GM21786 (cell line): ENCODE data around the gene RBPJ.
"Not testable (repeated sequence)": the region's sequence is repeated elsewhere in the genome, so short reads cannot be mapped to it uniquely, and the experiment has no call there.

ENCODE experiments used
- ATAC-seq: cut with Tn5 transposase; IDR thresholded peaks from one replicate; pipeline ENCODE4 v1.9.1; 2021; ENCODE audit not compliant: unreplicated experiment

Gene RBPJ

DNA sequence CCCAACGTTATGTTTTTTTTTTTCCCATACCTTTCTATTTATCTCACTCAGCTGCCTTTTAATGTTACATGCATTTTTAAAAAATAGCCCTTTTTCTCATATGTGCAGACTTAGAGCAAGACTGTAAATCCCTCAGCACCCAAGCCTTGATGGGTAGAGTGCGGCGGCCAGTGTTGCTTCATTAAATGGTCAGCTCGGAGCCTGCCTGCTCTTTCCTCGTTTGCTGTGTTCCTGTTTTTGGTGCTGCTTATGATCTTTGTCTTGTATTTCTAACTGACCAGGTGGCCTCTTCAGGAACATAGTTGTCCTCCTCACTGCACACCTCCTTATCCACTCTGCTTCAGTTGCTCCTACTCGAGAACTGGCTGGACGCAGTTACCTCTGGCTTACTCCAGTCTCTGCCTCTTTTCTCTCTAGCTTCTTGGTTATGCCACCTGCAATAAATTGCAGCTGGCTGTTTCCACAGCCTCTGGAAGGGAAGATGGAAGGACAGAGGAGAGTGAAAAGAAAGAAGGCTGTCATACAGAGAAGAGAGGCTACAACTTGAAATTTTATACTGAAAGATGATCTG is 10.7 kb downstream of the RBPJ start:
- ATAC-seq = no peak

- ATAC-seq = no peak
These were observed 13.6 kb downstream of the RBPJ start for GRCh38 chr4:26334366-26334765.

DNA sequence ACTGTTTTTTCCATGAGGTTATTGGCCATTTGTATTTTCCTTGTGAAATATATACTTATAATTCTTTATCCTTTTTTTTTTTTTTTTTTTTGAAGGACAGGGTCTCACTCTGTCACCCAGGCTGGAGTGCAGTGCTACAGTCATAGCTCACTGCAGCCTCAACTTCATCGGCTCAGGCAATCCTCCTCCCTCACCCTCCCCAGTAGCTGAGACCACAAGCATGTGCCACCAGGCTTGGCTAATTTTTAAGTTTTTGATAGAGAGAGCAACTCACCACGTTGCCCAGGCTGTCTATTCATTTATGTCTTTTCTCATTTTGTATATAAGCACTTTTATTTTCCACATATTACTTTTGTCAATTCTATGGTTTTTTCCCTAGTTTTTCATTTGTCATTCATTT is 16.8 kb downstream of the RBPJ start:
- ATAC-seq = no peak

DNA sequence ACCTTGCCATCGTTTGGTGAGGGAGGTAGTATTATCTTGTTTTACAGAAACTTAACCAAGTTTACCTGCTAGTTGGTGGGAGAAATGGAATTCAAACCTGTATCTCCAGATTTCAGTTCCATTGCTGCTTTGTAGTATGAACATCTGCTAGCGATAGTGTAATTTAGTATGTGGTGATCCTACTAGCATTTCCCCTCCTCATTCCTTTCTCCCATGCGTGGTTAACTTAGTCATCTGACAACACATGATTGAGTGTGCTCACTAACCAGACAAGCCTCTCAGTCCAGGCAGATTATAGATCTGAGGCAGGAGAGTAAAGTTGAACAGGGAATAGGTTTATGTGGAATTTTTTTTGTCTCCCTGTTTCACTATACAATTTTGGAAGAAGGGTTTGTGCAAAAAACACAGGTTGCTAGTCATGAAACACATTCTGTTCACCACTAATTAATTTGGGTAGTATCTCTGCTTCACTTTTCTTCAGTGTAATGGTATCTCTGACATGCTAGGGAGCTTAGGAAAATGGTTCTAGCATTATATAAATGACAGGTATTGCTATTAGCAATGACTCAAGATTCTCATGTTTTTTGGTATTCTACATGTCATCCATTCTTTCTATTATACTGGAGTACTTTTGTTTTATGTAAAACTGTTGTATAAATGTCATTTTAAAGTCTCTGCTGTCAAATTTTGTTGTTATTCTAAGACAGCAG is 21.7 kb downstream of the RBPJ start:
- ATAC-seq = no peak

GRCh38 chr4:26343038-26343398 is 22.2 kb downstream of the RBPJ start:
- ATAC-seq = no peak

DNA sequence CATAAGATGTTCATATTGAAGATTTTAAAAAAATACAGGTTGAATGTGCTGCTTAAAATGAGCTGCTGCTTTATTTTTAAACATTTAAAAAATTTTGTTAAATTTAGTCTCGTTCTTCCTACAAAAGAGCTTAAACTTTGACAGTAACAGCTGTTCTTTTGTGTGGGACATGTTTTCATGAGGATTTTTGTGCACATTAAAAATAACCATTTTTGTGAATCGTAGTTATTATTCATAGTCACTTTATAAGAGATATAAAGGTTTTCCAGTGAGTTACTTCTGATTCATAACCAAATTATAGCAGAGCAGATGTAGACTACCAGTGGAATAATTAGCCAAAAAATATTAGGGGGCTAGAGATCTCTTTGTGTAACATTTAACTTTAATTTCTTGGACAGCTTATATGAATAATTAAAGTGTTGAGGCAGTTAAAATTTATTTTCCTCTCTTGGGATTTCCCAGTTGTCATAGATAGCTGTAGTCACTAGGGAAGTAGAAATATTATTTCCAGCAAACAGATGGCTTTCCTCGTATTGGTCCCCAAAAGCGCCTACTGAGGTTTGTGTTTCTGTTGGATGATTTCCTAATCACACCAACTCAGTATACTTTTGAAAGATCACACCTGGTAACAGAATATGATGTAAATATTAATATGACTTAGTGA is 24.2 kb downstream of the RBPJ start:
- no peak for ATAC-seq

GRCh38 chr4:26345565-26345938 is 24.7 kb downstream of the RBPJ start:
- ATAC-seq = no peak

GRCh38 chr4:26346203-26346620 is 25.4 kb downstream of the RBPJ start:
- ATAC-seq = no peak

DNA sequence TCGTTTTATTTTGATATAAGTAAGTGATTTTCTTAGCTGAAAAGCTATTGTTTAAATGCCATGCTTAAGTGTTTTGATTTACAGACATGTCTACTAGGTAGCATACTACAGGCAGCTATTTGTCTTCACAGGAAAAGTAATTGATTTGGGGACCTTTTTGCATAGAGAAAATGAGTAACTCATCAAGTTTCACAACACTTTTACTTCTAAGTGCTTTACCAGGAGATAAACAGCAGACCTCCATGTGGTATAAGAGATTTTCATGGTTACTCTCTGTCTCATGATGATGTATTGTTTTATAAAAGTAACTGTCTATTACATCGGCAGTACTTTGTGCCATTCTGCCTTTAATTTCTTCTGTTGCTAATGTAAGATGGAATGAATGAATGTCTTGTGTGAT is 28.7 kb downstream of the RBPJ start:
- no peak for ATAC-seq

DNA sequence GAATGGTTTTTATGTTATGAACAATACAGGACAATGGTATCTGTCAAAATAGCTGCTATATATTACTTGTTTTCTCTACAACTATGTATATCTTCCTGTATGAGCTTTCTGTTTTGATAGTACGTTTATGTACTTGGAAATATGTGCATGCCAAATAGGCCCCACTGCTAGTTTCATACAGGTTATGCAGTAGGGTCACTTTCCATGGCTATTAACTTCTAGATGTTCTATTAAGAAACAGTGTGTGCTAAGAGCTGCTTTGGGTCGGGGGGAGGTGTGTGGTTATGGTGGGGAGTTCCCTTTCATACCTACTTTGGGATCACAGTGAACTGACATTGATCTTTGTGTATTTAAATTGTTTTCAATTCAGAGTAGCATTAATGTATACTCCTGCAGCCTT is 30.9 kb downstream of the RBPJ start:
- ATAC-seq = no peak

DNA sequence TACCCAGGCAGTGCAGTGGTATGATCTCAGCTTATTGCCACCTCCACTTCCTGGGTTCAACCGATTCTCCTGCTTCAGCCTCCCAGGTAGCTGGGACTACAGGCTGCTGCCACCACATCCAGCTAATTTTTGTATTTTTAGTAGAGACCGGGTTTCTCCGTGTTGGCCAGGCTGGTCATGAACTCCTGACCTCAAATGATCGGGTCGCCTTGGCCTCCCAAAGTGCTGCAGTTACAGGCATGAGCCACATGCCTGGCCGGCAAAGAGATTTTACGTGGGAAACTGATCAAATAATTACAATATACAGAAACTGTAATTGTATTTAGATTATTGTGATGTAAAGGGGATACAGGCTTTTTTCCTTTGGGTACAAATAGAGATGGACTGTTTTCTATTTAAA is 33.7 kb downstream of the RBPJ start:
- no peak for ATAC-seq

- ATAC-seq = no peak
These were observed 34.7 kb downstream of the RBPJ start for GRCh38 chr4:26355392-26356052.

GRCh38 chr4:26356081-26356501 is 35.3 kb downstream of the RBPJ start:
- peak; percentile 49 for ATAC-seq

- not testable (repeated sequence) for ATAC-seq
These were observed 38.7 kb downstream of the RBPJ start for GRCh38 chr4:26359521-26359920.

- ATAC-seq = no peak
These were observed 39.5 kb downstream of the RBPJ start for GRCh38 chr4:26360273-26360672.

- ATAC-seq = no peak
These were observed 40.0 kb downstream of the RBPJ start for GRCh38 chr4:26360864-26361263.

- no peak for ATAC-seq
These were observed 40.5 kb downstream of the RBPJ start for GRCh38 chr4:26361297-26361696.

DNA sequence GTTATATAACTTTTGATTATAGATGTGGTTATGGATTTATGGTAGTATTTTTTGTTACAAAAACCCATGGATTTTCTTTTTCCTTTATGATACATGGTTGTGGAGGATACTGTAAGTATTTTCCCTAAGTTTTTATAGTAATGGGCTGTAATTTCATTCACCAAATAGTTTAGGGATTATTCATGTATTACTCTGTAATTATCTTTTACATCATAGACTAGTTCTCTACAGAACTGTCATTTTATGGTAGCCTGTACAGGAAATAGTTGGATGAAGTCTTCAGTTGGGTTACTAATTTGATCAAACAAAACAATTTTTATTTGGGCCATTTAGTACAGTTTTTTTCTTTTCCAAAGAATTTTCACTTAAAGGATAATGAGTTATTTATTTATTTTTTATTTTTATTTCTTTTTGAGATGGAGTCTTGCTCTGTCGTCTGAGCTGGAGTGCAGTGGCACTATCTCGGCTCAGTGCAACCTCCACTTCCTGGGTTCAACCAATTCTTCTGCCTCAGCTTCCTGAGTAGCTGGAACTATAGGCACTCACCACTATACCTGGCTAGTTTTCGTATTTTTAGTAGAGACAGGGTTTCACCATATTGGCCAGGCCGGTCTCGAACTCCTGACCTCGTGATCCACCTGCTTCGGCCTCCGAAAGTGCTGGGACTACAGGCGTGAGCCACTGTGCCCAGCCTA is 42.1 kb downstream of the RBPJ start:
- ATAC-seq = no peak

GRCh38 chr4:26365537-26366150 is 44.8 kb downstream of the RBPJ start:
- ATAC-seq = peak; percentile 75

GRCh38 chr4:26367811-26368210 is 47.0 kb downstream of the RBPJ start:
- no peak for ATAC-seq

GRCh38 chr4:26368685-26369084 is 47.9 kb downstream of the RBPJ start:
- ATAC-seq = no peak
